Neuronal stem cell (in vitro differentiated cells): Measurements from ENCODE around the gene DEFB124.
A peak's percentile ranks its signal among the peaks of the same experiment; 100 is the strongest.

Experiments used
- DNase-seq: peaks from one replicate; pipeline ENCODE4 v3.0.0-alpha.2; 2013; ENCODE audit warnings: low spot score
- H2AFZ ChIP-seq: one replicate; pipeline ENCODE4 v1.6.1; 2013; ENCODE audit warnings: mild to moderate bottlenecking, low read length, inconsistent platforms
- H2AK5ac ChIP-seq: 2 replicates; pipeline ENCODE4 v1.6.1; 2013; ENCODE audit warnings: low read depth, mild to moderate bottlenecking, inconsistent platforms, low read length, moderate library complexity, mixed read lengths
- H2BK120ac ChIP-seq: 2 replicates; pipeline ENCODE4 v1.6.1; 2013; ENCODE audit warnings: low read depth, mild to moderate bottlenecking, inconsistent platforms, low read length, moderate library complexity, mixed read lengths
- H2BK12ac ChIP-seq: one replicate; pipeline ENCODE4 v1.6.1; 2013; ENCODE audit warnings: low read length, inconsistent platforms
- H2BK15ac ChIP-seq: 2 replicates; pipeline ENCODE4 v1.6.1; 2013; ENCODE audit warnings: mild to moderate bottlenecking, low read length, inconsistent platforms, mixed read lengths
- H2BK5ac ChIP-seq: one replicate; pipeline ENCODE4 v1.6.1; 2013; ENCODE audit warnings: inconsistent platforms, mild to moderate bottlenecking, low read length, moderate library complexity
- H3K14ac ChIP-seq: one replicate; pipeline ENCODE4 v1.6.1; 2013; ENCODE audit warnings: low read length, inconsistent platforms
- H3K18ac ChIP-seq: 2 replicates; pipeline ENCODE4 v1.6.1; 2013; ENCODE audit warnings: low read length, inconsistent platforms
- H3K23ac ChIP-seq: 2 replicates; pipeline ENCODE4 v1.6.1; 2013; ENCODE audit warnings: low read depth, mild to moderate bottlenecking, mixed read lengths, low read length, inconsistent platforms; ENCODE audit not compliant: poor library complexity
- H3K27ac ChIP-seq: replicated peaks from 3 replicates; pipeline ENCODE4 v1.5.1; 2013; ENCODE audit warnings: low read length, inconsistent platforms
- H3K27me3 ChIP-seq, 3 experiments: 2 replicates each; pipeline ENCODE4 v1.6.1; 2013; ENCODE audit warnings: low read length in 3 of 3, mild to moderate bottlenecking in 2 of 3, inconsistent platforms in 1 of 3, low read depth in 1 of 3, mixed read lengths in 1 of 3, moderate library complexity in 1 of 3; ENCODE audit not compliant: control insufficient read depth in 3 of 3, insufficient read depth in 3 of 3
- H3K36me3 ChIP-seq, 2 donors: replicated peaks in 1 of 2; 2 replicates each; pipeline ENCODE4 v1.6.1; 2013; ENCODE audit warnings: low read length in 2 of 2; ENCODE audit not compliant: control insufficient read depth in 2 of 2, insufficient read depth in 2 of 2
- H3K4ac ChIP-seq: 2 replicates; pipeline ENCODE4 v1.6.1; 2013; ENCODE audit warnings: inconsistent platforms, mild to moderate bottlenecking, low read length, moderate library complexity
- H3K4me1 ChIP-seq, 2 donors: 1 replicate in 1 of 2; 2 replicates in 1 of 2; pipeline ENCODE4 v1.6.1; 2013; ENCODE audit warnings: low read length in 2 of 2, low read depth in 1 of 2; ENCODE audit not compliant: control insufficient read depth in 2 of 2, insufficient read depth in 1 of 2
- H3K4me2 ChIP-seq: one replicate; pipeline ENCODE4 v1.6.1; 2013; ENCODE audit warnings: mild to moderate bottlenecking, low read length, inconsistent platforms; ENCODE audit not compliant: insufficient read depth, poor library complexity, severe bottlenecking
- H3K4me3 ChIP-seq, 2 donors: 2 replicates each; pipeline ENCODE4 v1.5.1; 2013; ENCODE audit warnings: low read length in 2 of 2, mild to moderate bottlenecking in 2 of 2, inconsistent platforms in 1 of 2, moderate library complexity in 1 of 2
- H3K79me1 ChIP-seq: one replicate; pipeline ENCODE4 v1.6.1; 2013; ENCODE audit warnings: low read depth, mild to moderate bottlenecking, inconsistent platforms, low read length, moderate library complexity
- H3K9ac ChIP-seq: one replicate; pipeline ENCODE4 v1.6.1; 2013; ENCODE audit warnings: mild to moderate bottlenecking, low read depth, low read length, inconsistent platforms; ENCODE audit not compliant: poor library complexity
- H3K9me3 ChIP-seq, 2 donors: replicated peaks in 1 of 2; 2 replicates each; pipeline versions ENCODE3 to v1.6.1; 2013; ENCODE audit warnings: low read length in 2 of 2, mild to moderate bottlenecking in 2 of 2, inconsistent platforms in 1 of 2, low read depth in 1 of 2, mixed read lengths in 1 of 2, moderate library complexity in 1 of 2; ENCODE audit not compliant: control insufficient read depth in 2 of 2, insufficient read depth in 1 of 2
- H4K8ac ChIP-seq: one replicate; pipeline ENCODE4 v1.6.1; 2013; ENCODE audit warnings: low read depth, mild to moderate bottlenecking, inconsistent platforms, low read length, moderate library complexity
- H4K91ac ChIP-seq: one replicate; pipeline ENCODE4 v1.6.1; 2013; ENCODE audit warnings: low read length, low read depth, mild to moderate bottlenecking, inconsistent platforms; ENCODE audit not compliant: poor library complexity
- WGBS, 2 donors: extraction: QIAGEN DNeasy Blood & Tissue Kit; methylation state at CpG; one replicate each; pipeline ENCODE4 v1.1.7; 2013; ENCODE audit warnings: missing lambda C conversion rate in 2 of 2, mixed read lengths in 1 of 2; ENCODE audit not compliant: insufficient read length in 2 of 2, insufficient replicate concordance in 1 of 2; ENCODE audit errors: extremely low coverage in 2 of 2; 5-methylcytosine and 5-hydroxymethylcytosine counted together

The DEFB124 gene

GRCh38 chr20:31517373-31517772 is 42.4 kb upstream of the DEFB124 start:
- Histone ChIP-seq H3K9me3 (no peaks in the 10 kb centered on the region), H3K23ac (no peak overlapping the region), H2BK15ac (no peak overlapping the region), H3K27ac (no peak overlapping the region), H2AFZ (no peak overlapping the region), H4K8ac (no peak overlapping the region), H2BK12ac (no peak overlapping the region), H2AK5ac (no peak overlapping the region), H3K4me1 (peaks cover 8 to 9% of the 10 kb centered on the region in 2 donors), H2BK120ac (no peak overlapping the region), H3K14ac (no peak overlapping the region), H3K9ac (no peak overlapping the region), H3K27me3 (no peaks in the 10 kb centered on the region), H2BK5ac (no peak overlapping the region), H3K4ac (no peak overlapping the region), H3K4me3 (no peak overlapping the region), H3K79me1 (peaks cover 16% of the 10 kb centered on the region), H3K18ac (no peak overlapping the region), H3K36me3 (peaks cover 3 to 42% of the 10 kb centered on the region in 2 donors), H4K91ac (no peak overlapping the region), H3K4me2 (no peak overlapping the region)
- no CpG with 5 or more reads among the region's 4 CpGs for WGBS, 2 donors
- DNase-seq, result no peak

- no peak for DNase-seq
- WGBS, 2 donors, result no CpG with 5 or more reads among the region's 2 CpGs
- no peak overlapping the region for H4K8ac ChIP-seq
- no peak overlapping the region for H3K14ac ChIP-seq
- no peak overlapping the region for H2BK12ac ChIP-seq
- no peak overlapping the region for H2AFZ ChIP-seq
- no peak overlapping the region for H3K27ac ChIP-seq
- H3K36me3 ChIP-seq, result peaks cover 3 to 38% of the 10 kb centered on the region in 2 donors
- no peak overlapping the region for H2BK15ac ChIP-seq
- no peak overlapping the region for H2BK120ac ChIP-seq
- no peaks in the 10 kb centered on the region for H3K27me3 ChIP-seq
- no peak overlapping the region for H3K4ac ChIP-seq
- H4K91ac ChIP-seq, result no peak overlapping the region
- H3K9me3 ChIP-seq, result no peaks in the 10 kb centered on the region
- H2AK5ac ChIP-seq, result no peak overlapping the region
- H3K4me1 ChIP-seq, result peaks cover 8 to 9% of the 10 kb centered on the region in 2 donors
- H3K23ac ChIP-seq, result no peak overlapping the region
- H3K9ac ChIP-seq, result no peak overlapping the region
- no peak overlapping the region for H3K4me2 ChIP-seq
- no peak overlapping the region for H2BK5ac ChIP-seq
- H3K18ac ChIP-seq, result no peak overlapping the region
- peaks cover 16% of the 10 kb centered on the region for H3K79me1 ChIP-seq
- no peak overlapping the region for H3K4me3 ChIP-seq
Measured at GRCh38 chr20:31516651-31517050, 41.7 kb upstream of the DEFB124 start.

GRCh38 chr20:31516166-31516565 is 41.2 kb upstream of the DEFB124 start:
- Histone ChIP-seq H3K27me3 (no peaks in the 10 kb centered on the region), H2BK5ac (no peak overlapping the region), H2BK120ac (no peak overlapping the region), H3K4me1 (peaks cover 8 to 9% of the 10 kb centered on the region in 2 donors), H3K4me2 (no peak overlapping the region), H3K14ac (no peak overlapping the region), H2BK15ac (no peak overlapping the region), H3K18ac (no peak overlapping the region), H2AK5ac (no peak overlapping the region), H2BK12ac (no peak overlapping the region), H3K79me1 (peaks cover 16% of the 10 kb centered on the region), H3K4me3 (peak overlapping the region in 1 of 2 donors; percentile 96), H3K9me3 (no peaks in the 10 kb centered on the region), H3K23ac (no peak overlapping the region), H3K27ac (no peak overlapping the region), H4K8ac (no peak overlapping the region), H2AFZ (no peak overlapping the region), H4K91ac (no peak overlapping the region), H3K36me3 (peaks cover 3 to 38% of the 10 kb centered on the region in 2 donors), H3K4ac (no peak overlapping the region), H3K9ac (no peak overlapping the region)
- no CpG with 5 or more reads among the region's 4 CpGs for WGBS, 2 donors
- no peak for DNase-seq

GRCh38 chr20:31515775-31516107 is 40.8 kb upstream of the DEFB124 start:
- H3K36me3 ChIP-seq, result peaks cover 3 to 36% of the 10 kb centered on the region in 2 donors
- H3K18ac ChIP-seq, result no peak overlapping the region
- H3K9me3 ChIP-seq, result no peaks in the 10 kb centered on the region
- no peak overlapping the region for H3K27ac ChIP-seq
- H3K4me2 ChIP-seq, result no peak overlapping the region
- H2BK120ac ChIP-seq, result no peak overlapping the region
- H3K23ac ChIP-seq, result no peak overlapping the region
- no peak overlapping the region for H3K14ac ChIP-seq
- no peak overlapping the region for H2BK12ac ChIP-seq
- H3K79me1 ChIP-seq, result peaks cover 16% of the 10 kb centered on the region
- WGBS, 2 donors, result no CpG with 5 or more reads among the region's 3 CpGs
- H4K91ac ChIP-seq, result no peak overlapping the region
- no peak overlapping the region for H2BK15ac ChIP-seq
- no peaks in the 10 kb centered on the region for H3K27me3 ChIP-seq
- H4K8ac ChIP-seq, result no peak overlapping the region
- no peak overlapping the region for H2BK5ac ChIP-seq
- H3K4me1 ChIP-seq, result peaks cover 8 to 9% of the 10 kb centered on the region in 2 donors
- no peak overlapping the region for H3K4ac ChIP-seq
- DNase-seq, result no peak
- peak overlapping the region in 1 of 2 donors; percentile 96 for H3K4me3 ChIP-seq
- no peak overlapping the region for H2AK5ac ChIP-seq
- no peak overlapping the region for H3K9ac ChIP-seq
- no peak overlapping the region for H2AFZ ChIP-seq
